HG03064 (cell line): ENCODE data around the gene SETD1B.

Experiments used
- ATAC-seq: cut with Tn5 transposase; IDR thresholded peaks from one replicate; pipeline ENCODE4 v1.9.1; 2021; ENCODE audit warnings: low read depth; ENCODE audit not compliant: unreplicated experiment

The SETD1B gene

DNA sequence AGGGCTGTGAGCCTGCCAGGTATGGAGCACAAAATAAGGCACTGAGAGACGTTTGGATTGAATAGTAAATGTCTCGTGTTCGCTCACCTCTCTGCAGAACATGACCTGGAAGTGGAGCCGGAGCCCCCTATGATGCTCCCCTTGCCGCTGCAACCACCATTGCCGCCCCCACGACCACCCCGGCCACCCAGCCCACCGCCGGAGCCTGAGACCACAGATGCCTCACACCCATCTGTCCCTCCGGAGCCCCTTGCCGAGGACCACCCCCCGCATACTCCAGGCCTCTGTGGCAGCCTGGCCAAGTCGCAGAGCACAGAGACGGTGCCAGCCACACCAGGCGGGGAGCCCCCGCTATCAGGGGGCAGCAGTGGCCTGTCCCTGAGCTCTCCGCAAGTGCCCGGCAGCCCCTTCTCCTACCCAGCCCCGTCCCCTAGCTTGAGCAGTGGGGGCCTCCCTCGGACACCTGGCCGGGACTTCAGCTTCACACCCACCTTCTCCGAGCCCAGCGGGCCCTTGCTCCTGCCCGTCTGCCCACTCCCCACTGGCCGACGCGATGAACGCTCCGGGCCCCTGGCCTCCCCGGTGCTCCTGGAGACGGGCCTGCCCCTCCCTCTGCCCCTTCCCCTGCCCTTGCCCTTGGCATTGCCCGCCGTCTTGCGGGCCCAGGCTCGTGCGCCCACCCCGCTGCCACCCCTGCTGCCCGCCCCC, 18.7 kb downstream of the SETD1B start:
- ATAC-seq, result no peak

DNA sequence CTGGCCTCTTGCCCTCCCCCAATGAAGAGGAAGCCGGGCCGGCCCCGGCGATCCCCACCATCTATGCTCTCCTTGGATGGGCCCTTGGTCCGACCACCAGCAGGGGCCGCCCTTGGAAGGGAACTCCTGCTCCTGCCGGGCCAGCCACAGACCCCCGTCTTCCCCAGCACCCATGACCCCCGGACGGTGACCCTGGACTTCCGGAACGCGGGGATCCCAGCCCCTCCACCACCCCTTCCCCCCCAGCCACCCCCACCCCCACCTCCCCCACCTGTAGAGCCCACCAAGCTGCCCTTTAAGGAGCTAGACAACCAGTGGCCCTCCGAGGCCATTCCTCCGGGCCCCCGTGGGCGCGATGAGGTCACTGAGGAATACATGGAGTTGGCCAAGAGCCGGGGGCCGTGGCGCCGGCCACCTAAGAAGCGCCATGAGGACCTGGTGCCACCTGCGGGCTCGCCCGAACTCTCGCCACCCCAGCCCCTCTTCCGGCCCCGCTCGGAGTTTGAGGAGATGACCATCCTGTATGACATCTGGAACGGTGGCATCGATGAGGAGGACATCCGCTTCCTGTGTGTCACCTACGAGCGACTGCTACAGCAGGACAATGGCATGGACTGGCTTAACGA, 19.4 kb downstream of the SETD1B start:
- ATAC-seq, result no peak

- ATAC-seq, result no peak
Observed at GRCh38 chr12:121823727-121824115, 19.9 kb downstream of the SETD1B start.

- no peak for ATAC-seq
Observed at GRCh38 chr12:121825041-121825523, 21.3 kb downstream of the SETD1B start.

DNA sequence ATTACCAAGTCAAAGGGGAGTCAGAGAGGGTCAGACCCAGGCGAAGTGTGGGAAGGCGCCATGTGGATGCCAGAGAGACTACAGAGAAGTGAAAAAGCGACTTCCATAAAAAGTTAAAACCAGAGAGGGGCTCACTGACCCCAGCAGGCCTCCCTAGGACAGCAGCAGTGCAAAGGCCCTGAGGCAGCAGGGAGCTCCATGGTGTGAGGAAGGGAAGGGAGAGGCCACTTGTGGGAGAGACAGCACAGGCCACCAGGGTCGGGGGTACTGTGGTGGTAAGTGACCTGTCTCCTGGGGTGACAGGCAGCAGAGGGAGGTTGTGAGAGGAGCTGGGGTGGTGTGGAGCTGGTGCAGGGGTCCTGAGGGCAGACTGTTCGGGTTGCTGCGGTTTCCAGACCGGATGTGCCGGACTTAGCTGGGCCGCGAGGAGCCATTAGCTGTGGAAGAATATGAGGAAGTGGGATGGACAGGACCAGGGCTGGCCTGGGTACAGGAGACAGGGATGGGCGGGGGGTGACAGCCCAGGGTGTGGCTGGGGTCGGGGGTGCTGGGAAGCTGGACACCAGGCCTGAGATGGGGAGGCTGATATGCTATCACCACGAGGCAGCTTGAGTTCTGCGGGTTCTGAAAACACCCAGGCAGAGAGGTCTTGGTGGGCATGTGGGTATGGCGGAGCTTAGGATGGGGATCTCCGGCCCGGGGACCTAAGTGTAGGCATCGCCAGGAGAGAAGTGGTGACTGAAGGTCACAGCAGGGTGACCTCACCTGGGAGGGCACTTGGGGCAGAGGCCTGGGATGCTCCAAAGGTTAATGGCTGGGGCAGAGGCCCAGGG, 22.7 kb downstream of the SETD1B start:
- no peak for ATAC-seq

- ATAC-seq, result no peak
Observed at GRCh38 chr12:121827351-121828099, 23.7 kb downstream of the SETD1B start.

DNA sequence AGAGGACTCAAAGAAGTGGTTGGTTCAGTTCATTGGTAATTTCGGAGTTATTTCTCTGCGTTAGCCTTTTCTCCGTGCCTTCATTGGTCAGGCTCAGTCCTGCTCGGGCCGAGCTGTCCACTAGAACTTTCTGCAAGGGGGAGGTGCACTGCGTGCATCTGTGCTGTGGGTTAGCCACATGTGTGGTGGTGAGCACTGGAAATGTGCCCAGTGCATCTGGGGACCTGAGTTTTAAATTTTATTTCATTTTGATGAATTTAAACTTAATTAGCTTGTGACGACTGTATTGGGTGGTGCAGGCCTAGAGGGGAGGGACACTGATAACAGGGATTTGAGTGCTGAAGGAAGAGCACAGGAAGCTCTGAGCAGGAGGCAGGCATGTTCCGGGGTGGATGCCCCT, 24.5 kb downstream of the SETD1B start:
- ATAC-seq, result no peak

GRCh38 chr12:121828826-121829225, 25.0 kb downstream of the SETD1B start:
- no peak for ATAC-seq

DNA sequence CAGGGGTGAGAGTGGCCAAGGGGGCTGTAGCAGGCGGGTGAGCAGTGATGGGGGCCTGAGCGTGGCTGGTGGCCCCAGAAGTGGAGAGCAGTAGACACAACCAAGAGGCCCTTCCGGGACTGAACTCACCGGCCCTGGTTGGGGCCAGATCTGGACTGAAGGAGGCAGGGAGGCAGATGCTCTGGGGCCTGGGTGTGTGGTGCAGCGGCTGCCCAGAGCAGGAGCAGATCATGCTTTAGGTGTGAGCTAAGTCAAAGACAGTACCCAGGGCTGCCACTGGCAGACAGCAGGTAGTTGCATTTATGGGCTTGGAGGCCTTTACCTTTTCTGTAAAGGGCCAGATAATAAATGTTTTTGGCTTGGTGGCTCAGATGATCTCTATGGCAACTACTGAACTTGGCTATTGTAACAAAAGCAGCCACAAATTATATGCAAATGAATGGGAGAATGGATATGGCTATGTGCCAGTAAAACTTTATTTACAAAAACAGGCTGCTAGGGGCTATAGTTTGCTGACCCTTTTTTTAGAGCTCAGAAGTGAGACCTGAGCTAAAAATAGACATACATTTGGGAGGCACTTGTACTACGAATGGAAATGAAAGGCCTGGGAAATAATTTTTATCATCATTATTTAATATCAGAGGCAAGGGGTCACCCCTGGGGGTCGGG, 25.6 kb downstream of the SETD1B start:
- ATAC-seq, result no peak

- no peak for ATAC-seq
Observed at GRCh38 chr12:121830134-121830533, 26.3 kb downstream of the SETD1B start.

DNA sequence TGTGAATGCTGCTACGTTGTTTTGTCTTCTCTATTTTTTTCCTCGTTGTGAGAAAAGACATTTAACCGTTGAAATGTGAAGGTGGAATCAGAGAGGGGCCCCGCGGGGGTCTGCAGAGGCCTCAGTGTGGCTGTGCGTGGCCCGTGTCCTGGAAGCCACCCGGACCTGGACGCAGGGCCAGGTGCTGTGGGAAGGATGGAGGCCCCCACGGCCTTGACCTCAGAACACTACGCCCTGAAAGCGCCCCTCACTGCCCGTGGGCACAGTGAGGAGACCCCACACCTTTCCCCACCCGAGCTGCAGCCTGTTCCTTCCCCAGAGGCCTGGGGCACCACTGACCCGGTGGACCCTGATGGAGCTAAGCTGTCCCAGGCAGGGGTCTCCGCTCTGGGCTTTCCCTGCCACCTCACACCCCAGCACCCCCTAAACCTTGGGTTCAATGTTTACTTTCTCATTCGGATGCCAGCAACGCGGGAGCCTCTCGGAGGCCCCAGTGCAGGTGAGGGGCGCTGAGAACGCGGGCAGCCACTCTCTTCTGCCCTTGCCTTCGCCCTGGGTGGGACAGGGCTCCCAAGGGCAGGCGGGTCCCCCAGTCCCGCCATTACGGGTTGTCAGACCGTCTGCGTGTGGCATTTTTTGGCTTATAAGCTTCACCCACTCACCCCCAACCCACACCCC, 26.9 kb downstream of the SETD1B start:
- ATAC-seq, result no peak

- ATAC-seq, result no peak
Observed at GRCh38 chr12:121831571-121832245, 27.9 kb downstream of the SETD1B start.

DNA sequence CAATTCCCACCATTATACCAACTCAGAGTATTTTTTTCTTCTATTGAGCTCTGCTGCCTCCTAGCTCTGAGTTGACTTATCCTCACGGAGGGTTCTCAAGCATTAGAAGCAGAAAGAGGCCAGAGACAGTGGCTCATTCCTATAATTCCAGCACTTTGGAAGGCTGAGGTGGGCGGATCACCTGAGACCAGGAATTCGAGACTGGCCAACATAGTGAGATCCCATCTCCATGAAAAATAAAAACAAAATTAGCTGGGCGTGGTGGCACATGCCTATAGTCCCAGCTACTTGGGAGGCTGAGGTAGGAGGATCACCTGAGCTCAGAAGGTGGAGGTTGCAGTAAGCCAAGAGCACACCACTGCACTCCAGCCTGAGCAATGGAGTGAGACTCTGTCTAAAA, 33.9 kb downstream of the SETD1B start:
- no peak for ATAC-seq

- ATAC-seq, result no peak
Observed at GRCh38 chr12:121838126-121838525, 34.3 kb downstream of the SETD1B start.

DNA sequence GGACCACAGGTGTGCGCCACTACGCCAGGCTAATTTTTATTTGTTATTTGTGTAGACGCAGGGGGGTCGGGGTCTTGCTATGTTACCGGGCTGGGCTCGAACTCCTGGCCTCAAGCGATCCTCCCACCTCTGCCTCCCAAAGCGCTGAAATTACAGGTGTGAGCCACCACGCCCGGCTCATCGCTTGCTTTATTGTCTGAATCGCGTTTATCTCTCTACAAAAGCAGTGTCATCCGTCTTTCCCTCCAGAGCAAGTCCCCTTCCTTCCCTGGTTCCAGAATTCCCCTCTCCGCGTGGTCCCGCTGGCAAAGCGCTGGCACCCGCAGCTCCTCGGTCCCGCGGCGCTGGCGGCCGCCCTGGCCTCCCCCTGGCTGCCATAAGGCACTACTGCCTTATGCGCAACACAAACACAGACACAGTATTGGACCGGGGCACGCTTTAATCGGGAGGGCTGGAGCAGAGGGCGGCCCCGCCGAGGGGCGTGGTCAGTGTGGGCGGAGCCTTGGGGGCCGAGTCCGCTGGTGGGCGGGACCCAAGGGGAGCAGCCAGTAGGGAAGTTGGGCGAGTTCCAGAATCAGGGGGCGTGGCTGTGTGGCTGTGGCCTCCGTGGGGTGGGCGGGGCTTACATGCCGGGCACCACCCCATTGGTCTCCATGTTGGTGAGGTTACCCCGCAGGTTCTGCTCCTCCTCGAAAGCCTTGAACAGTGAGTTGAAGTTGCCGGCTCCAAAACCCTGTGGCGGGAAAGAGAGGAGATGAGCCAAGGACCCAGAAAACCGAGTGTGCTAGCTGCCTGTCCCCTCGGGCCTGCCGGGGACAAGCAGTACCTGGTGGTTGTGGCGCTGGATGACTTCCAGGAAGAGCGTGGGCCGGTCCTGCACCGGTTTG, 35.5 kb downstream of the SETD1B start:
- ATAC-seq, result peak; percentile 93

GRCh38 chr12:121839993-121840761, 36.4 kb downstream of the SETD1B start:
- ATAC-seq, result no peak

GRCh38 chr12:121843236-121843982, 39.6 kb downstream of the SETD1B start:
- no peak for ATAC-seq
